HFFc6 (cell line): ENCODE data around the gene METTL1. TPM values are rescaled to one million over a fixed set of nuclear protein-coding genes. Genes with fewer than 3 reads are reported as not detected.

ENCODE experiments used
- DNase-seq: peaks from one replicate; pipeline ENCODE4 v3.0.0-alpha.2; 2018
- H3K27ac Mint-ChIP-seq: 2 replicates; pipeline ENCODE4 v1.8.0; 2020; ENCODE audit warnings: mild to moderate bottlenecking, mixed read lengths
- H3K27me3 Mint-ChIP-seq: 2 replicates; pipeline ENCODE4 v1.8.0; 2021; ENCODE audit warnings: mild to moderate bottlenecking, moderate library complexity, mixed read lengths; ENCODE audit not compliant: insufficient read depth
- H3K36me3 Mint-ChIP-seq: 2 replicates; pipeline ENCODE4 v1.8.0; 2021; ENCODE audit warnings: low read depth, mixed read lengths
- H3K4me1 Mint-ChIP-seq: 2 replicates; pipeline ENCODE4 v1.8.0; 2020; ENCODE audit warnings: low read depth, mixed read lengths
- H3K4me3 Mint-ChIP-seq: 2 replicates; pipeline ENCODE4 v1.8.0; 2020; ENCODE audit warnings: mild to moderate bottlenecking, moderate library complexity, mixed read lengths
- H3K9me3 Mint-ChIP-seq: 2 replicates; pipeline ENCODE4 v1.8.0; 2020; ENCODE audit warnings: mild to moderate bottlenecking, mixed read lengths
- CTCF ChIP-seq: fragments of 200-600 bp; sonication (generic); IDR thresholded peaks from 2 replicates; pipeline ENCODE4 v1.5.0; 2021; ENCODE audit warnings: antibody characterized with exemption, mild to moderate bottlenecking
- total RNA-seq, 6 experiments: library from RNA; stranded (reverse); fragmentation: NEBNext Ultra II Directional; extraction: Animal tissue kit (Norgen Biotek cat#: 25700); gene quantifications; 2 replicates in 1 of 6; 3 replicates in 5 of 6; pipeline ENCODE4 v1.2.3, GENCODE V29; 2021

The METTL1 gene
- total RNA-seq, 6 experiments from 2014 or later, result 30.0 to 41.8 (median 36.0) TPM

GRCh38 chr12:57816001-57816854 lies 44.3 kb upstream of the METTL1 start:
- TF ChIP-seq CTCF, result no peak
- H3K27me3 Mint-ChIP-seq, result no peaks in the 10 kb centered on the region; the same call in 1 of the 2 replicates

GRCh38 chr12:57815177-57816000 lies 43.5 kb upstream of the METTL1 start:
- peaks cover 25% of the 10 kb centered on the region for H3K4me1 Mint-ChIP-seq
- no peaks in the 10 kb centered on the region for H3K9me3 Mint-ChIP-seq
- no peaks in the 10 kb centered on the region; the same call in 1 of the 2 replicates for H3K36me3 Mint-ChIP-seq
- H3K27me3 Mint-ChIP-seq, result no peaks in the 10 kb centered on the region
- no peak for DNase-seq
- H3K27ac Mint-ChIP-seq, result no peak overlapping the region
- no peak overlapping the region for H3K4me3 Mint-ChIP-seq
- no peak for TF ChIP-seq CTCF

More at GRCh38 chr12:57816001-57816854, 44.3 kb upstream of the METTL1 start:
- H3K4me3 Mint-ChIP-seq, result no peak overlapping the region
- H3K27ac Mint-ChIP-seq, result no peak overlapping the region
- no peaks in the 10 kb centered on the region for H3K9me3 Mint-ChIP-seq
- no peaks in the 10 kb centered on the region; the same call in 1 of the 2 replicates for H3K36me3 Mint-ChIP-seq
- peaks cover 19% of the 10 kb centered on the region for H3K4me1 Mint-ChIP-seq
- peak; percentile 13 for DNase-seq

- TF ChIP-seq CTCF, result no peak
- Mint-ChIP-seq H3K36me3 (no peaks in the 10 kb centered on the region; the same call in 1 of the 2 replicates), H3K27ac (no peak overlapping the region), H3K9me3 (no peaks in the 10 kb centered on the region), H3K27me3 (no peaks in the 10 kb centered on the region), H3K4me3 (no peak overlapping the region), H3K4me1 (peaks cover 27% of the 10 kb centered on the region)
- DNase-seq, result no peak
Observed at GRCh38 chr12:57813971-57814772, 42.3 kb upstream of the METTL1 start.

- DNase-seq, result no peak
- no peaks in the 10 kb centered on the region for H3K27me3 Mint-ChIP-seq
- TF ChIP-seq CTCF, result no peak
- H3K9me3 Mint-ChIP-seq, result no peaks in the 10 kb centered on the region
- H3K36me3 Mint-ChIP-seq, result no peaks in the 10 kb centered on the region; the same call in 1 of the 2 replicates
- H3K4me1 Mint-ChIP-seq, result peaks cover 18% of the 10 kb centered on the region
- no peak overlapping the region for H3K4me3 Mint-ChIP-seq
- no peak overlapping the region for H3K27ac Mint-ChIP-seq
Observed at GRCh38 chr12:57813111-57813970, 41.4 kb upstream of the METTL1 start.
